NT2/D1 (cell line): ENCODE data around the gene DCLK1.

Experiments used
- SUZ12 ChIP-seq: IDR thresholded peaks from 2 replicates; pipeline ENCODE4 v1.6.1; 2011; ENCODE audit not compliant: insufficient read length, insufficient read depth; ENCODE audit errors: extremely low read depth
- YY1 ChIP-seq: IDR thresholded peaks from 2 replicates; pipeline ENCODE4 v1.6.1; 2011; ENCODE audit not compliant: insufficient read length, insufficient read depth
- ZNF274 ChIP-seq: IDR thresholded peaks from 2 replicates; pipeline ENCODE4 v1.6.1; 2011; ENCODE audit warnings: mild to moderate bottlenecking, low read depth, low read length

GRCh38 chr13:36098080-36098479 lies 33.1 kb downstream of the DCLK1 start:
- no peak for TF ChIP-seq ZNF274
- no peak for TF ChIP-seq YY1
- TF ChIP-seq SUZ12 = no peak
